ENCODE measurements around the gene ZBTB20. TPM values are rescaled to one million over a fixed set of nuclear protein-coding genes. Genes with fewer than 3 reads are reported as not detected.

The ZBTB20 gene
- total and polyA plus RNA-seq, 4 donors: 3.1 to 57.4 (median 29.3) TPM

GRCh38 chr3:114351123-114351821 lies 795.8 kb downstream of the ZBTB20 start:
- peaks cover under 1% of the 10 kb centered on the region for H3K4me1 ChIP-seq (ENCODE audit: control insufficient read depth, insufficient read depth, low read length)
- WGBS (ENCODE audit: insufficient coverage): 97% methylated on average over 64 of the region's 64 CpGs
- H3K4me3 ChIP-seq (ENCODE audit: low read depth, low read length): no peak overlapping the region
- H3K36me3 ChIP-seq (ENCODE audit: control insufficient read depth, insufficient read depth, low read length): peaks cover 25% of the 10 kb centered on the region
- H3K27me3 ChIP-seq (ENCODE audit: control insufficient read depth, insufficient read depth, low read length): no peaks in the 10 kb centered on the region
- H3K9me3 ChIP-seq (ENCODE audit: control insufficient read depth, insufficient read depth, low read length): no peaks in the 10 kb centered on the region
- no peak overlapping the region for H3K27ac ChIP-seq (ENCODE audit: low read depth, low read length)
- DNase-seq (ENCODE audit: low read depth in 4 of 6, low spot score in 6 of 6): no peak

GRCh38 chr3:114350690-114351089 lies 796.4 kb downstream of the ZBTB20 start:
- Histone ChIP-seq H3K4me1 (ENCODE audit: control insufficient read depth, insufficient read depth, low read length) (no peaks in the 10 kb centered on the region), H3K9me3 (ENCODE audit: control insufficient read depth, insufficient read depth, low read length) (no peaks in the 10 kb centered on the region), H3K4me3 (ENCODE audit: low read depth, low read length) (no peak overlapping the region), H3K36me3 (ENCODE audit: control insufficient read depth, insufficient read depth, low read length) (peaks cover 25% of the 10 kb centered on the region), H3K27ac (ENCODE audit: low read depth, low read length) (no peak overlapping the region), H3K27me3 (ENCODE audit: control insufficient read depth, insufficient read depth, low read length) (no peaks in the 10 kb centered on the region)
- DNase-seq (ENCODE audit: low read depth in 4 of 6, low spot score in 6 of 6): no peak
- 98% methylated on average over 24 of the region's 24 CpGs for WGBS (ENCODE audit: insufficient coverage)

GRCh38 chr3:114350271-114350670 lies 796.8 kb downstream of the ZBTB20 start:
- no peaks in the 10 kb centered on the region for H3K27me3 ChIP-seq (ENCODE audit: control insufficient read depth, insufficient read depth, low read length)
- H3K36me3 ChIP-seq (ENCODE audit: control insufficient read depth, insufficient read depth, low read length): peaks cover 25% of the 10 kb centered on the region
- no peaks in the 10 kb centered on the region for H3K4me1 ChIP-seq (ENCODE audit: control insufficient read depth, insufficient read depth, low read length)
- no peaks in the 10 kb centered on the region for H3K9me3 ChIP-seq (ENCODE audit: control insufficient read depth, insufficient read depth, low read length)
- H3K4me3 ChIP-seq (ENCODE audit: low read depth, low read length): no peak overlapping the region
- WGBS (ENCODE audit: insufficient coverage): 96% methylated on average over 12 of the region's 12 CpGs
- DNase-seq (ENCODE audit: low read depth in 4 of 6, low spot score in 6 of 6): no peak
- no peak overlapping the region for H3K27ac ChIP-seq (ENCODE audit: low read depth, low read length)

GRCh38 chr3:114344492-114344891 lies 802.6 kb downstream of the ZBTB20 start:
- Histone ChIP-seq H3K9me3 (ENCODE audit: control insufficient read depth, insufficient read depth, low read length) (no peaks in the 10 kb centered on the region), H3K36me3 (ENCODE audit: control insufficient read depth, insufficient read depth, low read length) (peaks cover 5% of the 10 kb centered on the region), H3K27me3 (ENCODE audit: control insufficient read depth, insufficient read depth, low read length) (no peaks in the 10 kb centered on the region), H3K27ac (ENCODE audit: low read depth, low read length) (no peak overlapping the region), H3K4me3 (ENCODE audit: low read depth, low read length) (no peak overlapping the region), H3K4me1 (ENCODE audit: control insufficient read depth, insufficient read depth, low read length) (no peaks in the 10 kb centered on the region)
- no peak for DNase-seq (ENCODE audit: low read depth in 4 of 6, low spot score in 6 of 6)
- WGBS (ENCODE audit: insufficient coverage): no CpG with 5 or more reads among the region's 1 CpG

GRCh38 chr3:114338651-114339357 lies 808.3 kb downstream of the ZBTB20 start:
- no peak for DNase-seq (ENCODE audit: low read depth in 4 of 6, low spot score in 6 of 6)
- Histone ChIP-seq H3K4me3 (ENCODE audit: low read depth, low read length) (no peak overlapping the region), H3K4me1 (ENCODE audit: control insufficient read depth, insufficient read depth, low read length) (peaks cover 3% of the 10 kb centered on the region), H3K9me3 (ENCODE audit: control insufficient read depth, insufficient read depth, low read length) (no peaks in the 10 kb centered on the region), H3K27me3 (ENCODE audit: control insufficient read depth, insufficient read depth, low read length) (no peaks in the 10 kb centered on the region), H3K36me3 (ENCODE audit: control insufficient read depth, insufficient read depth, low read length) (peaks cover 8% of the 10 kb centered on the region), H3K27ac (ENCODE audit: low read depth, low read length) (no peak overlapping the region)
- 97% methylated on average over 17 of the region's 19 CpGs for WGBS (ENCODE audit: insufficient coverage)

GRCh38 chr3:114336857-114337256 lies 810.2 kb downstream of the ZBTB20 start:
- H3K4me3 ChIP-seq (ENCODE audit: low read depth, low read length): no peak overlapping the region
- peaks cover 8% of the 10 kb centered on the region for H3K36me3 ChIP-seq (ENCODE audit: control insufficient read depth, insufficient read depth, low read length)
- H3K27ac ChIP-seq (ENCODE audit: low read depth, low read length): no peak overlapping the region
- no peaks in the 10 kb centered on the region for H3K9me3 ChIP-seq (ENCODE audit: control insufficient read depth, insufficient read depth, low read length)
- WGBS (ENCODE audit: insufficient coverage): no CpG with 5 or more reads among the region's 3 CpGs
- H3K4me1 ChIP-seq (ENCODE audit: control insufficient read depth, insufficient read depth, low read length): peaks cover 3% of the 10 kb centered on the region
- H3K27me3 ChIP-seq (ENCODE audit: control insufficient read depth, insufficient read depth, low read length): no peaks in the 10 kb centered on the region
- DNase-seq (ENCODE audit: low read depth in 4 of 6, low spot score in 6 of 6): no peak

- Histone ChIP-seq H3K4me3 (ENCODE audit: low read depth, low read length) (no peak overlapping the region), H3K36me3 (ENCODE audit: control insufficient read depth, insufficient read depth, low read length) (peaks cover 8% of the 10 kb centered on the region), H3K9me3 (ENCODE audit: control insufficient read depth, insufficient read depth, low read length) (no peaks in the 10 kb centered on the region), H3K27ac (ENCODE audit: low read depth, low read length) (no peak overlapping the region), H3K4me1 (ENCODE audit: control insufficient read depth, insufficient read depth, low read length) (peaks cover 3% of the 10 kb centered on the region), H3K27me3 (ENCODE audit: control insufficient read depth, insufficient read depth, low read length) (no peaks in the 10 kb centered on the region)
- 100% methylated on average over 1 of the region's 1 CpG for WGBS (ENCODE audit: insufficient coverage)
- DNase-seq (ENCODE audit: low read depth in 4 of 6, low spot score in 6 of 6): peak in 1 of 6 donors; percentile 45
Observed at GRCh38 chr3:114336122-114336697, 810.9 kb downstream of the ZBTB20 start.

GRCh38 chr3:114333923-114334240 lies 813.2 kb downstream of the ZBTB20 start:
- Histone ChIP-seq H3K4me1 (ENCODE audit: control insufficient read depth, insufficient read depth, low read length) (peaks cover 3% of the 10 kb centered on the region), H3K4me3 (ENCODE audit: low read depth, low read length) (no peak overlapping the region), H3K27me3 (ENCODE audit: control insufficient read depth, insufficient read depth, low read length) (no peaks in the 10 kb centered on the region), H3K27ac (ENCODE audit: low read depth, low read length) (peak overlapping the region; percentile 65), H3K9me3 (ENCODE audit: control insufficient read depth, insufficient read depth, low read length) (no peaks in the 10 kb centered on the region), H3K36me3 (ENCODE audit: control insufficient read depth, insufficient read depth, low read length) (peaks cover 8% of the 10 kb centered on the region)
- 72% methylated on average over 2 of the region's 2 CpGs for WGBS (ENCODE audit: insufficient coverage)
- no peak for DNase-seq (ENCODE audit: low read depth in 4 of 6, low spot score in 6 of 6)

- DNase-seq (ENCODE audit: low read depth in 4 of 6, low spot score in 6 of 6): peak in 4 of 6 donors; percentile 11 to 79 (median 30)
- Histone ChIP-seq H3K27ac (ENCODE audit: low read depth, low read length) (peak overlapping the region; percentile 65), H3K27me3 (ENCODE audit: control insufficient read depth, insufficient read depth, low read length) (no peaks in the 10 kb centered on the region), H3K4me3 (ENCODE audit: low read depth, low read length) (no peak overlapping the region), H3K36me3 (ENCODE audit: control insufficient read depth, insufficient read depth, low read length) (peaks cover 7% of the 10 kb centered on the region), H3K4me1 (ENCODE audit: control insufficient read depth, insufficient read depth, low read length) (peaks cover 3% of the 10 kb centered on the region), H3K9me3 (ENCODE audit: control insufficient read depth, insufficient read depth, low read length) (no peaks in the 10 kb centered on the region)
- 40% methylated on average over 1 of the region's 4 CpGs for WGBS (ENCODE audit: insufficient coverage)
Observed at GRCh38 chr3:114333180-114333922, 813.7 kb downstream of the ZBTB20 start.

Data from spinal cord (tissue), 10 donors.